HG03175 (cell line): Measurements from ENCODE around the gene TNXB.
"Not testable (repeated sequence)": the region's sequence is repeated elsewhere in the genome, so short reads cannot be mapped to it uniquely, and the experiment has no call there.

Source experiments
- ATAC-seq: cut with Tn5 transposase; IDR thresholded peaks from one replicate; pipeline ENCODE4 v1.9.1; 2021; ENCODE audit warnings: mild to moderate bottlenecking, moderate library complexity; ENCODE audit not compliant: unreplicated experiment

TNXB gene

GRCh38 chr6:32109114-32109764 is at the start of gene TNXB:
Gene TNXB, minus strand, starts transcription at chr6:32109338. Its CDS starts 11,140 bp downstream, at chr6:32098198.
- ATAC-seq = no peak

GRCh38 chr6:32158052-32158451 is 48.9 kb upstream of the TNXB start:
- ATAC-seq = no peak

GRCh38 chr6:32156891-32157290 is 47.8 kb upstream of the TNXB start:
- ATAC-seq = no peak

GRCh38 chr6:32154514-32155161 is 45.5 kb upstream of the TNXB start:
- ATAC-seq = peak; percentile 77

- ATAC-seq = peak; percentile 19
Measured at GRCh38 chr6:32153564-32154513, 44.7 kb upstream of the TNXB start, which contains the start of gene PPT2. Gene PPT2, plus strand, starts transcription at chr6:32154141. Its CDS starts 454 bp downstream, at chr6:32154595.

GRCh38 chr6:32152769-32153563 is 43.8 kb upstream of the TNXB start:
- ATAC-seq = no peak

- ATAC-seq = no peak
Measured at GRCh38 chr6:32151863-32152768, 43.0 kb upstream of the TNXB start, which contains the start of gene PRRT1. Gene PRRT1, minus strand, starts transcription at chr6:32151939. Its CDS starts 112 bp downstream, at chr6:32151827.

- no peak for ATAC-seq
Measured at GRCh38 chr6:32151181-32151862, 42.2 kb upstream of the TNXB start.

GRCh38 chr6:32149932-32150870 is 41.1 kb upstream of the TNXB start:
- no peak for ATAC-seq

GRCh38 chr6:32149092-32149755 is 40.1 kb upstream of the TNXB start:
- no peak for ATAC-seq

- ATAC-seq = no peak
Measured at GRCh38 chr6:32148289-32149091, 39.4 kb upstream of the TNXB start.

- ATAC-seq = no peak
Measured at GRCh38 chr6:32147401-32148132, 38.4 kb upstream of the TNXB start.

GRCh38 chr6:32146687-32147086 is 37.5 kb upstream of the TNXB start:
- no peak for ATAC-seq

GRCh38 chr6:32146287-32146686 is 37.1 kb upstream of the TNXB start:
- ATAC-seq = no peak

GRCh38 chr6:32144238-32144637 is 35.1 kb upstream of the TNXB start:
- not testable (repeated sequence) for ATAC-seq
